Measurements from ENCODE around the gene PDE4D.

The PDE4D gene

GRCh38 chr5:59661311-59661710 lies 232.2 kb downstream of the PDE4D start:
- H3K4me1 ChIP-seq (ENCODE audit: control insufficient read depth, insufficient read depth, low read length, unreplicated experiment) = peaks cover 13% of the 10 kb centered on the region
- no peak overlapping the region for H3K4me3 ChIP-seq (ENCODE audit: low read depth, low read length)
- H3K27ac ChIP-seq (ENCODE audit: low read depth, low read length) = peak overlapping the region; percentile 39
- H2AFZ ChIP-seq (ENCODE audit: low read length, unreplicated experiment) = peak overlapping the region; percentile 71
- no peaks in the 10 kb centered on the region for H3K27me3 ChIP-seq (ENCODE audit: insufficient read depth, low read length)
- no peaks in the 10 kb centered on the region for H3K79me2 ChIP-seq (ENCODE audit: control insufficient read depth, insufficient read depth, low read length, unreplicated experiment)
- H3K36me3 ChIP-seq (ENCODE audit: insufficient read depth, low read length) = no peaks in the 10 kb centered on the region

DNA sequence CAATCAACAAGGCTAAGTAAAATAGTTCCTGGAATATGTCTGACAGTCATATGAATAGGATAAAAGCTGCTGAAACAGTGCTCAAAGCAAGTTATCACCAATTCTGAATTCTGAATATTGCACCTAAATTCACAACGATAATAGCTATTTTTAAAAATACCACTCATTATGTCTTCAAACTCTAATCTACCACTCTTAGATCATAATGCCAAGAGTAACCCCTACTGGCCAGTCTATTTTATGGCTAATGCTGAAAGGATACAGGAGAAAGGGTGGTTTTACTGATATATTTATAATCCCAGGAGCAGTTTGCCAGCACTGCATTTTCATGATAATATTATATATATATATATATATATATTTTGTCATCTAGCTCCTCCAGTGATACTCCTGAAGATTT lies 232.8 kb downstream of the PDE4D start:
- Histone ChIP-seq H3K36me3 (ENCODE audit: insufficient read depth, low read length) (no peaks in the 10 kb centered on the region), H3K27ac (ENCODE audit: low read depth, low read length) (no peak overlapping the region), H3K27me3 (ENCODE audit: insufficient read depth, low read length) (no peaks in the 10 kb centered on the region), H3K4me3 (ENCODE audit: low read depth, low read length) (no peak overlapping the region), H3K4me1 (ENCODE audit: control insufficient read depth, insufficient read depth, low read length, unreplicated experiment) (peaks cover 13% of the 10 kb centered on the region), H2AFZ (ENCODE audit: low read length, unreplicated experiment) (no peak overlapping the region), H3K79me2 (ENCODE audit: control insufficient read depth, insufficient read depth, low read length, unreplicated experiment) (no peaks in the 10 kb centered on the region)

DNA sequence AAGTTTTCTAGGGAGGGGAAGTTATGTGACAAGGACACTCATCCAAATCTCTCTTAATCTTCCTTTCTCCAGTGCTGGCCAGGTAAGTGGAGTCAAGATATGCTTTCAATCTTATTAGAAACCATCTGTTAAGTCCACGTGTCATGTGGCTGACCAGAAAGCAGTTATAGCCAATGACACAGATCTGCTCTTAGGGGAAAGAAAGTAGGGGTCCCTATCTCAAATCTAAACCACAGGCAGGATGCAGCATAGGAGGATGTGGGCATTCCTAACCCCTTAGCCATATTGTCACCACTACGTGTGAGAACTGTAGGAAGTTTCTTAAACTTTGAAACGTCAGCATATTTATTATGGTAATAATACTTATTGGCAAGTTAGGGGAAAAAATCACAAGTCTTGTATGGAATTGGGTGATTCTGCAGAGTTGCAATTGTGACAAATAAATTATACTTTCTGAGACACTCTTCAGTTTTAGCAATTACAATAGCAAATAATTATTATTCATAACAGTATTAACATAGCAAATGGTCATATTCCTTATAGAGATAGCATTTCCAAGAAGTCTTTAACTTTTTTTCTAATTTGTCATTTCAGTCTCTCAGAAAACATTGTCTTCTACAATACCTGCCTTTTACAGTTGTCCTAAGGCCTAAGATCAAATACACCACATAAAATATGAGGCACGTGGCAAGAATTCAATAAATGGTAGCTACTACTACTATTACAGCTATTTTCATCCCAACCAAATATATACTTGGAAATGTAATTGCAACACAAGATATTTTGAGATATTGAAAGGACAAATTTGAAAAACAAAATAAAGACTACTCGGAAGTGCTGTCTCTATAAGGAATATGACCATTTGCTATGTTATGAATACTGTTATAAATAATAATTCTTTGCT lies 236.9 kb downstream of the PDE4D start:
- no peaks in the 10 kb centered on the region for H3K79me2 ChIP-seq (ENCODE audit: control insufficient read depth, insufficient read depth, low read length, unreplicated experiment)
- peaks cover 5% of the 10 kb centered on the region for H3K4me1 ChIP-seq (ENCODE audit: control insufficient read depth, insufficient read depth, low read length, unreplicated experiment)
- H3K4me3 ChIP-seq (ENCODE audit: low read depth, low read length) = no peak overlapping the region
- H3K27ac ChIP-seq (ENCODE audit: low read depth, low read length) = no peak overlapping the region
- no peaks in the 10 kb centered on the region for H3K27me3 ChIP-seq (ENCODE audit: insufficient read depth, low read length)
- H2AFZ ChIP-seq (ENCODE audit: low read length, unreplicated experiment) = no peak overlapping the region
- no peaks in the 10 kb centered on the region for H3K36me3 ChIP-seq (ENCODE audit: insufficient read depth, low read length)

GRCh38 chr5:59655693-59656309 lies 237.7 kb downstream of the PDE4D start:
- Histone ChIP-seq H3K79me2 (ENCODE audit: control insufficient read depth, insufficient read depth, low read length, unreplicated experiment) (no peaks in the 10 kb centered on the region), H2AFZ (ENCODE audit: low read length, unreplicated experiment) (peak overlapping the region; percentile 44), H3K4me1 (ENCODE audit: control insufficient read depth, insufficient read depth, low read length, unreplicated experiment) (no peaks in the 10 kb centered on the region), H3K36me3 (ENCODE audit: insufficient read depth, low read length) (no peaks in the 10 kb centered on the region), H3K27ac (ENCODE audit: low read depth, low read length) (no peak overlapping the region), H3K4me3 (ENCODE audit: low read depth, low read length) (no peak overlapping the region), H3K27me3 (ENCODE audit: insufficient read depth, low read length) (no peaks in the 10 kb centered on the region)

DNA sequence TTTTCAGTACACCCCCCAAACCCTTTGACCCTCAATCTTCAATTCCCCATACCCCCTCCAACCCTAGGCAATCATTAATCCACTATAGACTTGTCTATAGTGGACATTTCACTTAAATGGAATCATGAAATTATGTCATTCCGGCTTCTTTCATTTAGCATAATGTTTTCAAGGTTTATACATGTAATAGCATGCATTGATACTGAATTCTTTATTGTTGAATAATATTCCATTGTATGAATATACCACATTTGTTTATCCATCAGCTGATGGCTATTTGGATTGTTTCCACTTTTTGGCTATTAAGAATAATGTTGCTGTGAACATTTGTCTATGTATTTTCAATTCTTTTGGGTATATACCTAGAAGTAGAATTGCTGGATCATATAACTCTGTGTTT lies 238.8 kb downstream of the PDE4D start:
- Histone ChIP-seq H3K27ac (ENCODE audit: low read depth, low read length) (no peak overlapping the region), H3K4me1 (ENCODE audit: control insufficient read depth, insufficient read depth, low read length, unreplicated experiment) (no peaks in the 10 kb centered on the region), H3K36me3 (ENCODE audit: insufficient read depth, low read length) (no peaks in the 10 kb centered on the region), H3K79me2 (ENCODE audit: control insufficient read depth, insufficient read depth, low read length, unreplicated experiment) (no peaks in the 10 kb centered on the region), H3K27me3 (ENCODE audit: insufficient read depth, low read length) (no peaks in the 10 kb centered on the region), H2AFZ (ENCODE audit: low read length, unreplicated experiment) (no peak overlapping the region), H3K4me3 (ENCODE audit: low read depth, low read length) (no peak overlapping the region)

GRCh38 chr5:59652449-59652848 lies 241.1 kb downstream of the PDE4D start:
- H3K27me3 ChIP-seq (ENCODE audit: insufficient read depth, low read length) = no peaks in the 10 kb centered on the region
- H2AFZ ChIP-seq (ENCODE audit: low read length, unreplicated experiment) = no peak overlapping the region
- H3K4me3 ChIP-seq (ENCODE audit: low read depth, low read length) = no peak overlapping the region
- no peak overlapping the region for H3K27ac ChIP-seq (ENCODE audit: low read depth, low read length)
- no peaks in the 10 kb centered on the region for H3K79me2 ChIP-seq (ENCODE audit: control insufficient read depth, insufficient read depth, low read length, unreplicated experiment)
- no peaks in the 10 kb centered on the region for H3K36me3 ChIP-seq (ENCODE audit: insufficient read depth, low read length)
- no peaks in the 10 kb centered on the region for H3K4me1 ChIP-seq (ENCODE audit: control insufficient read depth, insufficient read depth, low read length, unreplicated experiment)

DNA sequence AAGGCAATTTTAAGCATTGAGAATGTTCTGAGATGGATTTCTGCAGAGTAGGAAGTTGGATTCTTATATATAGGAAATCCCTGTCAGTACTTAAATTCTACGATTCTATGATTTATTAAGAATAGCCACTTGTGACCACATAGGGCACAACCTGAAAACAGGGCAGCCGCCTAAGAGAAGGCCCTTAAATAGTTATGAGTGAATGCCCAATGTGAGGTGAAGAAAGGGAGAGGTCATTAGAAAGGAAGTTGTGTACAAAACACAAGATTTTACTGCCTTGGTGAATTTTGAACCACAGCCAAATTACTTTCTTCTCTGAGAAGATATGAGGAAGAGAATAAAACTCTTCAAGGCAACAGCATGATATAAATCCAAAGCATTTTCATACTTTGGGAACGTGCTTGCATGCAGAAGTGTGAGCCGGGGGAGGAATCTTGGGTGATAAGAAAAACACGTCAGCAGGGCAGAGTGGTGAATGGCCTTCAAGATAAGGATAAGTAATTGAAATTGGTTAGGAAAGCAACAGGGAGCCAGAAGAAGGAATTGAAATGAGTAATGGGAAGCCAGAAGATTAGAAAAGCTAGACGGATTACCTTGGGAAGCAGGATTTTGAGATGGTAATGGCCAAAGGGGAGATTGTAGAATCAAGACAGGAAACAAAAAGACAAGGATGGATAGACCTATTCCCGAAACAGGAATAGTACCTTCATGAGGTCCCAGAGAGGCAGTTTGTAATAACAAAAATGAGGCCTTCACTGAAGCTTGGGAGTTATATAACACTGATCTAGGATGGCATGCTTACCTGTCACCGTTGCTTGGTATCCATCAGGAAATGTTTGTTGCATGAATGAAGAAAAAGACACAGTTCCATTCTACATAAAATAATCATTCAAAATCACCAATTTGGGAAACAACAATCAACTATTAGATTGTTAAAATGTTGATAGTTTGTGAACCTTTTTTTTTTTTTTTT lies 244.3 kb downstream of the PDE4D start:
- peaks cover under 1% of the 10 kb centered on the region for H3K4me1 ChIP-seq (ENCODE audit: control insufficient read depth, insufficient read depth, low read length, unreplicated experiment)
- no peak overlapping the region for H2AFZ ChIP-seq (ENCODE audit: low read length, unreplicated experiment)
- H3K27me3 ChIP-seq (ENCODE audit: insufficient read depth, low read length) = no peaks in the 10 kb centered on the region
- no peaks in the 10 kb centered on the region for H3K36me3 ChIP-seq (ENCODE audit: insufficient read depth, low read length)
- no peak overlapping the region for H3K4me3 ChIP-seq (ENCODE audit: low read depth, low read length)
- no peak overlapping the region for H3K27ac ChIP-seq (ENCODE audit: low read depth, low read length)
- no peaks in the 10 kb centered on the region for H3K79me2 ChIP-seq (ENCODE audit: control insufficient read depth, insufficient read depth, low read length, unreplicated experiment)

DNA sequence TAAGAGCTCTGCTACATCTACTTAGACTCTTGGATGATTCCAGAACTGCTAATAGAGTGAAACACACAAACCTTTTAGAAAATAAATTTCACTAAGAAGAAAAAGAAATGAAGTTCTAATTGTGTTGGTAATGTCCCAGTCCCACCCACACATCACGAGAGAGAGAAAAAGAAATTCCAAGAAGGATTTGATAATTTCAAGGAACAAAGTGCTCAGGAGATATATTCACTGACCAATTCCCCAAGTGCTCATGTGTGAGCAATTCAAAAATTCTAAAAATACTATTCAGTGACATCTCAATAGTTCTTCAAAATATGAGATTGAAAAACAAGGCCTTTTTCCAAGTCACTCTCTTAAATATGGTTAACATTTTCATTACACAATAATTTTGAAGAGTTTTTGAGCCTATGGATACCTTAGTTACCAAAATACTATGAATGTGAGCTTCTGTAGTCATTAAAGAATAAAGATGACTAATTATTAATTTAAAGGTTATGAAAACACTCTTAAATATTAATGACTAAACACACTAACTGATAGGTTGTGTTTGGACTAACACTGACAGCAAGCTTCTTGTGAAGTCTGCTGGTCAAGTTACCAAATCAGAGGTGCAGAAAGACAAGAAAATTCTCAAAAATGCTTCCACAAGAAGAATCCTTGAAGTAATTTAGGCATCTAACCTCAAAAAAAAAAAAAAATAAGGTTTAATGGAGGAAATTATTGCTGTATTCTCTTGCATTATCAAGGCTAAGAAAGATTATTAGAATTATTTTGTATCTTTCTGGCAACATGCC lies 245.3 kb downstream of the PDE4D start:
- H3K79me2 ChIP-seq (ENCODE audit: control insufficient read depth, insufficient read depth, low read length, unreplicated experiment) = no peaks in the 10 kb centered on the region
- no peak overlapping the region for H3K4me3 ChIP-seq (ENCODE audit: low read depth, low read length)
- H3K27ac ChIP-seq (ENCODE audit: low read depth, low read length) = no peak overlapping the region
- H3K27me3 ChIP-seq (ENCODE audit: insufficient read depth, low read length) = no peaks in the 10 kb centered on the region
- peaks cover 2% of the 10 kb centered on the region for H3K4me1 ChIP-seq (ENCODE audit: control insufficient read depth, insufficient read depth, low read length, unreplicated experiment)
- no peak overlapping the region for H2AFZ ChIP-seq (ENCODE audit: low read length, unreplicated experiment)
- H3K36me3 ChIP-seq (ENCODE audit: insufficient read depth, low read length) = no peaks in the 10 kb centered on the region

- H3K36me3 ChIP-seq (ENCODE audit: insufficient read depth, low read length) = no peaks in the 10 kb centered on the region
- peak overlapping the region; percentile 45 for H2AFZ ChIP-seq (ENCODE audit: low read length, unreplicated experiment)
- H3K79me2 ChIP-seq (ENCODE audit: control insufficient read depth, insufficient read depth, low read length, unreplicated experiment) = no peaks in the 10 kb centered on the region
- H3K4me1 ChIP-seq (ENCODE audit: control insufficient read depth, insufficient read depth, low read length, unreplicated experiment) = peaks cover 7% of the 10 kb centered on the region
- H3K4me3 ChIP-seq (ENCODE audit: low read depth, low read length) = no peak overlapping the region
- H3K27ac ChIP-seq (ENCODE audit: low read depth, low read length) = no peak overlapping the region
- H3K27me3 ChIP-seq (ENCODE audit: insufficient read depth, low read length) = no peaks in the 10 kb centered on the region
Measured at GRCh38 chr5:59645380-59645779, 248.1 kb downstream of the PDE4D start.

DNA sequence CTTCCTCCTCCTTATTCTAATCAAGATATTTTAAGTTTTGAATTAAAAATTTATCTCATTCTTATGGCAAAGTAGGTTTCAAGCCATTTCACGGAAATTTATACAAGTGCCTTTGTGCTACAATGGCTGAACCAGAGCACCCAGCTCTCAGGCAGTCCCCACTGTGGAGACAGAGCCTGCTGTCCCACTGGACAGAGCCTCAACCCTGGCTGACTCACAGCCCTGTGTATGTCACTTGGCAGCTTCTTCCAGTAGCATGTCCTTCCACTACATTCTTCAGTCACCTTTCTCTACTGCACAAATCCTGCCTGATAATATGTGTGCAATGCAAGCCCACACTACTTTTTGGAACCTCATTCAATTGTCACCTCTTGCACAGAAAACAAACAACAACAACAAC lies 253.1 kb downstream of the PDE4D start:
- H3K4me1 ChIP-seq (ENCODE audit: control insufficient read depth, insufficient read depth, low read length, unreplicated experiment) = peaks cover 22% of the 10 kb centered on the region
- H3K27me3 ChIP-seq (ENCODE audit: insufficient read depth, low read length) = no peaks in the 10 kb centered on the region
- H3K79me2 ChIP-seq (ENCODE audit: control insufficient read depth, insufficient read depth, low read length, unreplicated experiment) = no peaks in the 10 kb centered on the region
- no peak overlapping the region for H3K27ac ChIP-seq (ENCODE audit: low read depth, low read length)
- H2AFZ ChIP-seq (ENCODE audit: low read length, unreplicated experiment) = no peak overlapping the region
- no peak overlapping the region for H3K4me3 ChIP-seq (ENCODE audit: low read depth, low read length)
- H3K36me3 ChIP-seq (ENCODE audit: insufficient read depth, low read length) = no peaks in the 10 kb centered on the region
